ELR (cell line): Measurements from ENCODE around the gene ARHGAP22.
A peak's percentile ranks its signal among the peaks of the same experiment; 100 is the strongest.

ENCODE experiments used
- DNase-seq: peaks from one replicate; pipeline ENCODE4 v3.0.0-alpha.2; 2015; ENCODE audit warnings: low read depth

ARHGAP22 gene

DNA sequence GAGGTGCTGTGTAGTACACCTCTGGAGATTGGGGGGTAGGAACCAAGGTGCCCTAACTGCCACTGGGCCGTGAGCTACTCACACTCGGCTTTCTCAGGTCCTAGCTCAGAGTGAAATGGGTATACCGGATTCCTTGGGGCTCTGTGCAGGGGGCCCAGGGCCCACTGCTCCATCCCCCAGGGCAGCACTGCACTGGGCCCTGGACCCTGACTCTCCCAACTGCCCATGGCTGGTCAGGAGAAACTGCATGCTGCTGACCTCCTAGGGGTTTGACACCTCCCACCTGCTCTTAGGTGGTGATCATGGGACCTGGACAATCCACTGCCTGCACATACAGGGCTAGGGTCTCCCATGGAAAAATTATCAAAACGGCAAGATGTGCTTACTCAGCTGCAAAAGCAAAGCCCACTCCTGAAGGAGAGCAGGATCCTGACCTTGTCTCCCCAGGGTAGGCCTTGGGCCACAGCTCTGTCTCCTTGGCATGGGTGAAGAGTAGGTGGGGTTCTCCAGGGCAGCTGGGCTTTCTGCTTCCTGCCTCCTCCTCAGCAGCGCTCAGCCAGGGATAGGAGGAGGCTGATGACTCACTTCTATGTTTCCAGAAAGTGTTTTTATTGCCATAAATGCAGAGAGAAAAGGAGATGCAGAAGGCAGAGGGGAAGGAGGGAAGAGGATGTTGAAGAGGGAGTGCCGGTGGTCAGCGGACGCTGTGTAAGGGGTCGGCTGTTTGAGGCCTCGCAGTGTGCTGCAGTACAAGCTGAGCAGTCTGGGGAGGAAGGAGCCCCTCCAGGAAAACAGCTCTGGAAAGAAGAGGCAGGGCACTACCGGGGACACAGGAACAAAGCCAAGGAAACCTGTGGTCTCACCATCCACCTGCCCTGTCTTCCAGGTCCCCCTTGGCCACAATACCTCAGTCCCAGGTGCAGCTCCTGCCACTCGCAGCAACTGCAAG, 107.8 kb downstream of the ARHGAP22 start:
- peak; percentile 82 for DNase-seq

DNA sequence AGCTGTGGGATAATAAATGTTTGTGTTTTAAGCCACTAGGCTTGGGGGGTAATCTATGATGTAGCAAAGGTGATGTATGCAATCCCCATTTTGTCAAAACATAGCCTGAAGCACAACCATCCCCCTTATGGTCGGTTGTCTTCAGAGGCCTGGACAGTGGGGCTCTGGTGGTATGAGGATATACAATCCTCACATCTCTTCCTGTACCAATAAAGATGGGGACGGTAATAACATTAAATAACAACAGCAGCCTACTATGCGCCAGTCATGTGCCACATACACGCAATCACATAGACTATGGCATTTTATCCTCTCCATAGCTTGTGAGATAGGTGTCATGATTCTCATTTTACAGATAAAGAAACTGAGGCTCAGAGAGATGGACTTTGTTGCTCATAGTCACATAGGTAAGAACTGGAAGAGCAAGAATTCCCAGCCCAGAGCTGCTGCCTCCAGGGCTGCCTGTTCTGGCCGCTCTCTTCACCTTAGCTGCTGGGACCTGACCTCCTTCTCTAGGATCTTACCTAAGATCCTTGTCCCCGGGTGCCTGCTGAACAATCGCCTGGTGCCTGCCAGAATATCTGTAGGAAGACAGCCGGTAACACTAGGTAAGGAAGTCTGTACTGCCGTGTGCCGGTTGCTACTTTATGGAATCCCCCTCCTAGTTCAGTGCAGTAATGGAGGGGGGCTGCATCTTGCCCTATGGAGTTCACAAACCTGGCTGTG, 108.6 kb downstream of the ARHGAP22 start:
- peak; percentile 10 for DNase-seq

DNA sequence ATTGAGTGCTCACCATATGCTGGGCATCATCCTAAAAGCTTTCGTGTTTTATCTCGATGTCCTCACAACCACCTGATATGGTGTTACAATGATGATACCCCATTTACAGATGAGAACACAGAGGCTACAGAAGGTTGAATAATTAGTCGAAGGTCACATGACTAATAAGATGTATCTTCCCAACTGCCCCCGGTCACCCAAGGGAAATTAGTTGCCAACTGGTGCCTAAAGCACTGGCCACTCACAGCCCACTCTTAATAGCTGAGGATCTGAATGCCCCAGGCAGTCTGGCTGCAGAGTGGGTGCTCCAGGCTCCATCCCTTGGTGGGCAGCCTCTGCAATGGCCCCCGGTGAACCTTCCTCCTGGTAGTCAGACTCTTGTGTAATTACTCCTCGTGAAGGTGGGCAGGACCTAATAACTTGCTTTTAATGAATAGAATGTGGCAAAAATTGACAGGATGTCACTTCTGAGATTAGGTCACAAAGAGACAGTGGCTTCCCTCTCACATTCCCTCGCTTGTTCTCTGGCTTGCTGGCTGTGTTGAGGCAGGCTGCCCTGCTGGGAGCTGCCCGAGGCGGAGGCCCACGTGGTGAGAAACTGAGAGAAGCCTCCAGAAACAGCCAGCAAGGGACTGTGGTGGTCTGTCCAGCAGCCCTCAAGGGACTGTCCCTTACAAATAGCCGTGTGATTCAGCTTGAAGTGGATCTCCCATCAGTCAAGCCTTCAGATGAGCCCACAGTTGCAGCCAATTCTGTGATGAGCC, 109.4 kb downstream of the ARHGAP22 start:
- no peak for DNase-seq

DNA sequence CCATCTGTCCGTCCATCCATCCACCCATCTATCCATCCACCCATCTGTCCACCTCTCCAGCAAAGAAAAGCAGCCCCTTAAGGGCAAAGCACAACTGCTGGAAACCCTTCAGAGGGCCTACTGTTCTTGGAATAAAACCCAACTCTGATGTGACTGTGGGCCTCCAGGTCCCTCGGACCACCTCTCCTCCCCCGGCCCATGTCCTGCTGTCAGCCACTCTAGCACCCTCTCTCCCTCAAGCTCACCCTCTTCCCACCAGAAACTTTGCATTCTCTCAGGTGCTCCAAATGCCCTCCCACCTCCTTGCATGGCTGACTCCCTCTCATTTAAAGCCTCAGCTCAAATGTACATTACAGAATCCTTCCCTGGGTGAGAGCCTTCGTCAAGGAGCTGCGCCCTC, 110.3 kb downstream of the ARHGAP22 start:
- DNase-seq, result no peak

DNA sequence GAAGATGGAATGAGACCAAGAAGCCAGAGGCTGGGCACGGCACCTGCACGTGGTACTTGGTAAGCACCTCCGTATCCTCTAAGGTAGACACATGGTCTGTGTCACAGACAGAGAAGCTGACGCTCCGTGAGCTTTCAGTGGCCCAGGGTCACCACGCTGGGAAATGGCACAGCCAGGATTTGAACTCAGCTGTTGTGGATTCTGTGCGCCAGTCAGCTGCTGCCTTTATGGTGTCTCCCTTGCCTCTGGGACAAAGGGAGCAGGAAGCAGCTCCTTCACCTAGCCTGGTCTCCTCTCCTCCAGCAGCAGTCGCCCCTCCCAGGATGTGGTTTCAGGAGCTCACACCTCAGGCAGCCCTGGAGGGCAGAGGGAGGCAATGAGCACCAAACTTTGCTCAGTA, 110.8 kb downstream of the ARHGAP22 start:
- DNase-seq, result no peak

DNA sequence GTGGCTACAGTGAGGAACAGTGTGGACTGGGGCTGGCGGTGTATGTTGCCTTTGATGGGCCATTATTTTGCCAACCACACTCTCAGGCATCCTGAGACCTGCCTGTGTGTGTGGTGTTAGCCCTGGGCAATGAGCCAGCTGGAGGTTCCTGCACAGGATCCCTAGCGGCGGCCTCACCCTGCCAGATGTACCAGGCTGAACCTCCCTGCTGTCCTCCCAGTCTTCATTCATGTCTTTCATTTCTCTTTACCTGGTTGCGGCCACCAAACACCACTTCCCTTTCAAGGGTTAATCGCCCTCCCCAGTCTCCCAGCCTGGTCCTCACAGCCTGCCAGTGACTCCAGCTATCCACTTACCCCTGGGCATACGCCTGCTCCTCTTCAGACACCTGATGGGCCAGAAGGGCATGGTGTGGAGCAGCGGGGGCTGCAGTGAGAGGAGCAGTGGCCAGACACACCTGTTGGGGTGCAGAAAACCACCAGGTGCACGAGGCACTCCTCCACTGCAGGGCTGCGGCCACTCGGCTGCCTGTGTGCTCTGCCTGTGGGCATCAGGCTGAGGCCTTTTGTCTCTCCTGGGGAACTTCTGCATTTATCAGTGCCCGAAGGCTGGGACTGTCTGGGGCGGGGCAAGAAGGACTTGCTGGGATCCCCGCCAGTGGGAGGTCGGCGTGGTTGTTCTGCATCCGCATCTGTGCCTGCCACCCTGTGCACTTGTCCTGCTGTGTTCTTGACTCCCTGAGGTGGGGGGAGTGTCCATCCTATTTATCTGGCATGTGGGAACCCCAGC, 111.6 kb downstream of the ARHGAP22 start:
- DNase-seq, result no peak

DNA sequence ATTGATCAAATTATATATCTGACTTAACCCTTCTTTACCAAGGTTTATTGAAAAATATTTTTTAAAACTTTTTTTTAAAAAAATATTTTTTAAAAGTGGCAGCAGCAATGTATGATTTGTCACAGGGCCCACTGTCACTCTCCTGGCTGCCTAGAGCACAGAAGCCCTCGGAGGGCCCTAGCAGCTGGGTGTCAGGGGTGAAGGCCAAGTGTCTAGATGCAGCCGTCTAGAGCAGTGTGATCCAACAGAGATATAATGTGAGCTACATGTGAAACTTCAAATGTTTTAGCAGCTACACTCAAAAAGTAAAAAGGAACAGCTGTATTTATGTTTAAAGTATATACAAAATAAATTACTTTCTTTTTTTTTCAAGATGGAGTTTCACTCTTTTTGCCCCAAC, 112.7 kb downstream of the ARHGAP22 start:
- DNase-seq, result no peak

DNA sequence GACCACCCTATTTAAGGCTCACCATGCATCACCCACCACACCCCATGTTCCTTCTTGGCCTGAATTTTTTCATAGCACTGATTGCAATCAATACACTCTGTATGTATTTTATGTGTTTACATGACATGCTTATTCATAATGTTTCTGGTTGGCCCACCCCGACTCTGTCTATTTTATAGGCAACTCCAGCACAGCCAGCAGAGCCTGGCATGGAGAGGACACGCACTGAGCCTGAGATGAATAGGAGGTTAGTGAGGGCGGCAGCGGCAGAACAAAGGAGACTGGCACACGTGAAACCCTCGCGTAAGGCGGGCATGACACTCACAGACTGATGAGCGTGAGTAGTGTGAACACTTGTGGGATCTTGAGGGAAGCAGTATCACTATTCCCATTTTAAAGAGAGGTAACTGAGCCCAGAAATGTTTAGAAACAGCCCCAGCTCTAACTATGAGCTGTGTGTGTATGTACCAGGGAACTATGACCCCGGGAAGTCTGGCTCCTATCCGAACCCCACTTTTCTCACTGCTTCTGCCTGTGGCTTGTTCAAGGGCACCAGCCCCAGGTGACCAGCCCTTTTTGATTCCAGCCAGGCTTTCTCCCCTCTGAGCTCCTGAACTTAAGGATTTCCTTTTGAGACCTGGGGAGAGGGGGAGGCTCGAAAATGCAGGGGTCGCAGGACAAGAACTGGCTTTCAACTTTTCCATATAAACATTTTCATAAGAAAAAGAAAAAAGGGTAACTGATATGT, 113.3 kb downstream of the ARHGAP22 start:
- no peak for DNase-seq

DNA sequence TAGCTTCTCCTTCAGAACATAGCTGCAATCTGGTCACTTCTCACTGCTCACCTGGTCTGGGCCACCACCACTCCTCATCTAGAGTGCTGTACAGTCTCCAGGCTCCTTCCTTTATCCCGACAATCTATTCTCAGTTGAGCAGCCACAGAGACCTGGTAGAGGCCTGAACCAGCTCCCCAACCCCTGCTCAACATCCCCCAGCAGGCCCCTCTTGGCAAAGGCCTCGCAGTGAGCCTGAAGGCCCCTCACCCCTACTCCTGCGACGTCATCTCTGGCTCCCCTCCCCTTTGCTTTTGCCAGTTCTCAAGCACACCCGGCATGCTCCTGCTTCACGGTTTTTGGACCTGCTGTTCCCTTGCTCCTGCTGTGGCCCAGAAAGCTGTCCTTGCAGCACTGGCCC, 113.9 kb downstream of the ARHGAP22 start:
- DNase-seq, result no peak

DNA sequence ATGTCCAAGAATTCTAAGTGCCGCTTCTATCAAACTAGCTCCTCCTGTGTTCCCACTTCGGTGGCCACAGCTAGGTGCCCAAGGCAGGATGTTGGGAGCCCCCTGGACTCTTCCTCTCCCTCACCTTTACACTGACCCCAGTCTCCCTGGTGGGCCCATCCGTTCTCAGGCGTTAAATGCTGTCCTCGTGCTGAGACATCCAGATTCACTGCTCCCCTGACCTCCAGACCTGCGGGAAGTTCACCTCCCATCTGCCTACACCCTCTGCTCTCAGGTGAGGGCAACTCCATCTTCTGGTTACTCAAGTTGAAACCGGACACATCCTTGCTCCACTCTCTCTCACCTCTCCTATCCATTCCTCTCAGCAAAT, 114.3 kb downstream of the ARHGAP22 start:
- no peak for DNase-seq

DNA sequence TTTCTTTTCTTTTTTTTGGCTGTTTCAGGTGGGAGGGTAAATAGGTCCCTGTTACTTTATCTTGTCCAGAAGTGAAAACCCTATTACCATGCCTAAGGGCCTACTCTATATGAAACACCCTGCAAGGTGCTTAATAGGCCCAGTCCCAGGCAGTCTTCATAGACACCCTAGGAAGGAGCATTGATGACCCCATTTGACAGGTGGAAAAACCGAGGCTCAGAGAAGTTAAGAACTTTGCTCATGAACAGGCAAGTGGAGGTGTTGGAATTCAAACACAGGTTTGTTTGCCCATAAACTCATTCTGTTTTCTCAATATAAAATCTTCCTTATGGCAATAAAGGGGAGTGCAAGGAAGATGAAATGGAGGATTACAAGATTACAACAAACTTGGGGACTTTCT, 115.8 kb downstream of the ARHGAP22 start:
- DNase-seq, result no peak

DNA sequence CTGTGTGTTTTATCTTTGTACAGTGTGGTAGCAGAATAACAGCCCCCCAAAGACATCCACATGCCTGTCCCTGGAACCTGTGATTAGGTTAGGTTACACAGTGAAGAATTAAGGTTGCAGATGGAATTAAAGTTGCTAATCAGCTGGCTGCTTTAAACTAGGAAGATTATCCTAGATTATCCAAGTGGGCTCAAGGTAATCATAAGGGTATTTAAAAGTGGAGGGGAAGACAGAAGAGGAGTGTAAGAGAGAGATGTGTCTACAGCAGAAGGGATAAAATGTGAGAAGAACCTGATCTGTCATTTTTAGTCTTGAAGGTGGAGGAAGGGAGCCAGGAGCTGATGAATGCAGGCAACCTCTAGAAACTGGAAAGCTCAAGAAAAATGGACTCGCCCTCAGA, 117.6 kb downstream of the ARHGAP22 start:
- DNase-seq, result no peak

DNA sequence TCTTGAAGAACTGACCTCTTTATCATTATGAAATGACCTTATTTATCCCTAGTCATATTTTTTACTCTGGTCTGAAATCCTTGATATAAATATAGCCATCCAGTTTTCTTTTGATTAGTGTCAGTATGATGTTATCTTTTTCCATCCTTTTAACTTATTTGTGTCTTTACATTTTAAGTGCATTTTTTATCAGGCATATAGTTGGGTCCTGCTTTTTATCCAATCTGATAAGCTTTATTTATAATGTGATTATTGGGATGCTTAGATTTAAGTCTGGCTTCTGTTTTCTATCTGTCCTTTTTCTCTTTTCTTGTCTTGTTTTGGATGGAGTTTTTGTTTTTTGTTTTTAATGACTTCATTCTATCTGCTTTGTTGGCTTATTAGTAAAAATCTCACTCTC, 119.2 kb downstream of the ARHGAP22 start:
- DNase-seq, result no peak

DNA sequence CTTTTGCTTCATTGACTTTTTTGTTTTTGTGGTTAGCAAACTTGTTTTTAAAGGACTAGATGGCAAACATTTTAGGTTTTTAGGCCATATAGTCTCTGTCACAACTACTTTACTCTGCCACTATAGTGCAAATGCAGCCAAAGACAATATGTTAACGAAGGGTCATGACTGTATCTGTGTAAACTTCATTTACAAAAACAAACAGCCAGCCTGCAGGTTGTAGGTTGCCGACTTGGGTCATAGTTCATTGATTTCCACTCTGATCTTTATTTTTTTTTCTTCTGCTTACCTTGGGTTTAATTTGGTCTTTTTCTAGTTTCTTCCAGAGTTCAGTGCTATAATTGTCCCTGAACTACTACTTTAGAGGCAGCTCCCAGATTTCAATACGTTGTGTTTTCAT, 120.0 kb downstream of the ARHGAP22 start:
- no peak for DNase-seq

DNA sequence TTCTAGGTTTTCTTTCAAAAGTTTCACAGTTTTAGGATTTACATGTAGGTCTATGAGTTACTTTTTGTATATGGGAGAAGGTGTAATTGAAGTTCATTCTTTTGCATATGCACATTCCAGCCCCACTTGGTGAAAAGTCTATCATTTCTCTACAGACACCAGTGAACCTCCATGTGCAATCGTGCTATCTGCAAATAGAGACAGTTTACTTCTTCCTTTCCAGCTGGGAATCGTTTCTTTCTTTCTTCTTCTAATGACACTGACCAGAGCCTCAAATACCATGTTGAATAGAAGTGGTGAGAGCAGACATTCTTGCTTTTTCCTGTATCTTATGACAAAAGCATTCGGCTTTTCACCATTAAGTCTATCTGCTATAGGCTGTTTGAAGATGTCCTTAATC, 122.7 kb downstream of the ARHGAP22 start:
- no peak for DNase-seq

DNA sequence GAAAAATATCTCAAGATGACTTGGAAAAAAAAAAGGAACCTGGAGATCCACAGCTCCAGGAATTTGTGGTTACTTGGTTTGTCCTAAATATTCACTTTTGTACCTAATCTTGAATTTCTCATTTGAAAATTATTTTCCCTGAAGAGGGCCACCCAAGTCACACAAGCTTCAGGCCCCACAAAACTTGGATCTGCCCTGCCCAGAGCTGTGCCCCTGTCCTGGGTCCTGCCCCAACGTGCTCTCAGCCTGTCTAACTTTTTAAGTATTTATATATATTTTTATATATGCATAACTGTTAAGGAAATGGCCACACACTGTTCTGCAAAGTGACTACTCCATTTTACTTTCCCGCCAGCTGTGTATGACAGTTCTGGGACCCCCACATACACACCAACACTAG, 123.5 kb downstream of the ARHGAP22 start:
- no peak for DNase-seq

DNA sequence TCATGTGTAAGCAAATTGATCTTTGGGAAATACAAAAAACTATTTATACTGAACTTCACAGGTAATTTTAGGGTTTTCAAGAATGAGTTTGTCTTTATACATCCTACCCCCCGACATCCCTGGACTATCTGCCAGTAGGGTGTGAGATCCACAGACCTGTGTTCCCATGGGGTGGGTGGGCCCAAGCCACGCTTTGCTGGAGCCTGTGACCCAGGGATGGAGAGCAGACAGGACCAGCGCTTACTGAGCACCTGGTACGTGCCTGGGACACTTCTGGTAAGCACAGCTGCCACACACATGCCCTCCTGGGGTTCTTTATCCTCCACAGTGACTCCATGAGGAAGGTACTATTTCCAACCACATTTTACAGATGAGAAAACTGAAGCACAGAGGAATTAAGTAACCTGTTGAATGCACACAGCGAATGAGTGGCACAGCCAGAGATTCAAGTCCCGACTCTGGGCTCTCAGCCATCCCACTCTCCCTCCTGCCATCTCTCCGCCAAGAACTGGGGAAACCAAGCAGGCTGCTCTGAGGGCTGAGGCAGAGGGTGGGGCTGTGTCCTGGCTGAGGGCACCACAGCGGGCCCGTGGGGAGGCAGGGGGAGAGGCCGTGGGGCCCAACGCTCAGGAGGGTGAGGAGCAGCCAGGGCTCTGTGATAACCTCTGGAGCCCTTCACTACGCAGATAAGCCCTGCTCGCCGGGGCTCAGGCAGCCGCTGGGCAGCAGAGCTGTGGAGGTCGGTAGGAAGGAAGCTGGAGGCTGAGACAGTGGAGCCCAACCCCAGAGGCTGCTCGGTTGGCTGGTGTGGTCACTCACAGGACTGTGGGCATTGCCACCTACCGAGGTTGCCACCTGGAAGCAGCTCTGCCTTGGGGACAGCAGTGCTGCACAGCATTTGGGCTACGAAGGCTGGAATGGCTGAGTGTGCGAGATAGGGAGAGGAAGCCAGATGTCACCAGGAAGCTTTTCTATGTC, 124.2 kb downstream of the ARHGAP22 start:
- no peak for DNase-seq

DNA sequence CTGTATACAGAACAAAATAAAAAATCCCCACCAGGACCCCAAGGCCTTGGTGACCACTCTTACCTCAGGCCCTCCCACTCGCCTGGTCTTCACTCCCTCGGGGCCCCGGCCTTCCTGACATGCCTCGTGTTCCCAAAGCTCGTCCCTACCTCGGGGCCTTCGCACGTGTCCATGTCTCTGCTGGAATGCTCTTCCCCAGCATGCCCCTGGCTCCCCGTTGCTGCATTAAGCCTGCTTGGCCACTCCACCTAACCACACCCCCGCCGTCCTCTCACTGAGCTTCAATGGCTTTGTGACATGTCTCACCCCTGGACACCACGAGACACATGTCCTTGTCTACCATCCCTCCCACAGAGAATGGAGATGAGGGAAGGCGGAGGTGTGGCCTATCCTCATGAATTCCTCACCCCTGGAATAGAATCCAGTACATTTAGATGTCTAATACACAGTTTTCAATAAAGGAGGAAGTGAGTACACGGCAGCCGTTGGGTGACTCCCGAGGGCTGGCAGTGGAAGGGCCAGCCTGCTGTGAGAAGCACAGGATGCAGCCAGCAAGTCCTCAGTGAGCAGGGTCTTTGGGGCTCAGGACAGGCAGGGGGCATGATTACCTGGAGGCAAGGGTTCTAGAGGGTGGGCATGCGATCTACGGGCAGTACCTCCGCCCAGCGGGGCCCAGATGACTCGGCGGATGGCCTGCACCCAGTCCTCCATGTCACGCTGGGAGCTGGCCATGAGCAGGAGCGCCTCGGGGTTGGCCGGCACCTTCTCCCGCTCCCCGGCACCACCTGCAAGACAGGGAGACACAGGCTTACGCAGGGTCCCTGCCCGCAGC, 125.7 kb downstream of the ARHGAP22 start:
- DNase-seq, result no peak

DNA sequence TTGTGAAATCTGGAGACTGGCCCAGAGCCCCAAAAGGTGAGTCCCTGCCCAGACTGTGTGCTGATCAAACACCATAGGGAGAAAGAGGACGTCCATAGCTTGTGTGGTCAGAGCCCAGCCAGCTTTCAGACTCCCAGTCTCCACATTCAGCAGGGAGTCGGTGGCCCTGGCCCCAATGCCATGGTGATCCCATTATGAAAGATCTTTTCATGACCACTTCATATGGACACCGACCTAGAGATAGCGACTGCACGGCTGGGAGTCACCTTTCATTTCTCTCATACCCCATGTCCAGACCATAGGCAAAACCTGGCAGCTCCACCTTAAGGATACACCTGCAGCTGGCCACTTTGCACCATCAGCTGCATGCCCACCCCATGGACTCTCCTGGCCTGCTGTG, 126.4 kb downstream of the ARHGAP22 start:
- DNase-seq, result no peak
